GM15510 (cell line): ENCODE data around the gene SFXN2.

Experiments used
- POLR2A ChIP-seq: IDR thresholded peaks from 3 replicates; pipeline ENCODE4 v1.6.1; 2011; ENCODE audit warnings: borderline replicate concordance; ENCODE audit not compliant: insufficient read length; ENCODE audit errors: extremely low read depth

SFXN2 gene

DNA sequence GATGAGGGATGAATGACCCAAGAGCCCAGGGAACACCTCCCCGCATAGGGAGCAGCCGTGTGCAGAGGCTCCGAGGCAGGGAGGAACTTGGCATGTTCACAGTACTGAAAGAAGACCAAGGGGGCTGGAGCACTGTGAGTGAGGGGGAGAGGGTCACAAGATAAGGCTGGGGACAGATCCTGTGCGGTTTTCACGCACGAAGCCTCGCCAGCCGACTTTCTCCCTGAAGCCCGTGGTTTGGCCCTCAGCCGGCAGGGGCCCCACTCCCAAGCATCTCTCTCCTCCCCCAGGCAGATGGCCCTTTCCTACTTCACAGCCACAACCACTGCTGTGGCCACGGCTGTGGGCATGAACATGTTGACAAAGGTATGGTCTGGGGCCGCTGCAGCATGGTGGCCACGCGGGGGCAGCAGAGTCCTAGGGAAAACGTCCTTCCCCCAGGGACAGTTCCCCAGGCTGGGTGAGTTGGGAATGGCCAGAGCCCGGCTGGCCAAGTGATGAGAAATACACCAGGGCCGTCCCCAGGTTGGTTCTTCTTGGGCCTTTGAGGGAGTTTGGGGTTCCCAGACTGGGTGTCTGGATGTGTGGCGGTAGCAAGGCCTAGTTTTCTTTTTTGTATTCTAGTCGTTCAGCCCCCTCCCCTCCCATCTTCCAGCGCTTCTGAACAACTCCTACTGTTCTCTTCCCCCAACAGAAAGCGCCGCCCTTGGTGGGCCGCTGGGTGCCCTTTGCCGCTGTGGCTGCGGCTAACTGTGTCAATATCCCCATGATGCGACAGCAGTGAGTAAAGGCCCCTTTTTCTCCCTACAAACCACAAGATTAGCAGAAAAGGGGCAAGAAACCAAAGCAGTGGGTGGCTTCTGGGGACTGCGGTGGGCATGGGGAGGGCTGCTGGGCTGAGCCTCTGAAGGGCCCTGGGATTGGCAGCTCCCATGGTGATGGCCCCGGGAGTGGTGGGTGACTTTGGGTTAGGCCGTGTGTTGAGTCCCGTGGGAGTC, 14.9 kb downstream of the SFXN2 start:
- TF ChIP-seq POLR2A: no peak

DNA sequence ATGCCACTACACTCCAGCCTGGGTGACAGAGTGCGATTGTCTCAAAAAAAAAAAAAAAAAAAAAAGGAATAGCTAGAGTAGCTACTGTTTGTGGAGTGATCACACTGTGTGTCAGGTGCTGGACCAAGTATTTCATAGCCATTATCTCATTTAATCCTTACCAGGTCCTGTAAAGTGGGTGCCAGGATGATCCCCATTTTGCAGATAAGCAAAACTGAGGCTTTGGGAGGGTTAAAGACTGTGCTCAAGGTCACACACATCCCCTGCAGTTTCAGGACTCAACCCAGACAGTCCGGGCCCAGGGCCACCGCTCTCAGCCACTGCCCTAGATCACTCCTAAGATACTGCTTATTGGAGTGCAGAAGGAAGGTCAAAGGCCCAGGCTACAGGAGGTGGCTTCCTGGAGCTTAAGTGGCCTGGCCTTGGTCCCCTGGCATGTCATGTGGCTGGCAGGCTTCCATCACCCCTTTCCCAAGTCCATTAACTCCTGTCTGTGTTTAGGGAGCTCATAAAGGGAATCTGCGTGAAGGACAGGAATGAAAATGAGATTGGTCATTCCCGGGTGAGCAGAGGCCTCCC, 16.9 kb downstream of the SFXN2 start:
- no peak for TF ChIP-seq POLR2A

DNA sequence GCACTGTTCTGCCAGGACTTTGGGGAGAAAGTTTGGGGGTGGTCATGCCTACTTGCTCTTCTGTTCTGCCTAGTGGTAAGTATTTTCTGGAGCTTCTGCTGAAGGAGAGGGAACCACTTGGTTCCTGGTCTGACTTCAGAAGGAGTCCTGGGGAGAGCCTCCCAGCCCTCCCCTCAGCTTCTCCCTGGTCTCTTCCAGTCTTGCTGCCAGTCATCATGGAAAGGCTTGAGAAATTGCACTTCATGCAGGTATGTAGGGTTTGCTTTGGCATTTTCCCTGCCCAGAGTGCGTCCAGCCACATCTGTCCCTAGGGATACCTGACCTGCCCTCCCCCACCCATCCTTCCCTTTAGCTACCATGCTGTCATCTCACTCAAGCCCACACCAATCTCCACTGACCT, 18.2 kb downstream of the SFXN2 start:
- no peak for TF ChIP-seq POLR2A

DNA sequence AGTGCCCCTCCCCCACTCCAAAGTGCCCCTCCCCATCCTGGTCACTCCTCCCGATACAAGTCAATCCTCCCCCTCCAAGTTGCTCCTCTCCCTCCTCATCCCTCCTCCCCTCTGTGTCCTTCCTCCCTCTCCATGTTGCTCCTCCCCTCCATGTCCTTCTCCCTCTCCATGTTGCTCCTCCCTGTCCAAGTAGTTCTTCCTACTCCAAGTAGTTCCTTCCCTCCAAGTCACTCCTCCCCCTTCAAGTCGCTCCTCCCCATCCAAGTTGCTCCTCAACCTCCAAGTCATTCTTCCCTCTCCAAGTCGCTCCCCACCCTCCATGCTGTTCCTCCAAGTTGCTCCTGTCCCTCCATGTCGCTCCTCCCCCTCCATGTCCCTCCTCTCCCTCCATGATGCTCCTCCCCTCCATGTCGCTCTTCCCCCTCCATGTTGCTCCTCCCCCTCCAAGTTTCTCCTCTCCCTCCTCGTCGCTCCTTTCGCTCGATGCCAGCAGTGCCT, 20.7 kb downstream of the SFXN2 start:
- no peak for TF ChIP-seq POLR2A

DNA sequence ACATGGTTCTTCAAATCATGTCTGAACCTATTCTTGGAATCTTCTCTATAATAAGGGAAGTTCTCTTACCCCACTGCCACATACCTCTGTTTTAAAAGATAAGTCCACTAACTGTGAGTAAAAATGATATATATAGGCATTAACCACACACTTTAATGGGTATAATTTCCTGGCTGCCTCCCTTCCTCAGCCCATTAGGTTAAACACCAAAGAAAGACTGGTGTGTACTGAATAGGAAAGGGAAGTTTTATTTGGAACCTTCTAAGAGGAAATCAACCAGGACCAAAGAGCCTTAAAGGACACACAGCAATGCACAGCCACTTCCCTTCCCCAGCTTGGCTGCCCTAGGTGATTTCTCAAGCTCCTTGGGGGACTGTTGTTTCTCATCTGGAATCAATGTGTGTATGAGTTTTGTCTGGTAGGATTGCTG, 24.3 kb downstream of the SFXN2 start:
- TF ChIP-seq POLR2A: no peak

DNA sequence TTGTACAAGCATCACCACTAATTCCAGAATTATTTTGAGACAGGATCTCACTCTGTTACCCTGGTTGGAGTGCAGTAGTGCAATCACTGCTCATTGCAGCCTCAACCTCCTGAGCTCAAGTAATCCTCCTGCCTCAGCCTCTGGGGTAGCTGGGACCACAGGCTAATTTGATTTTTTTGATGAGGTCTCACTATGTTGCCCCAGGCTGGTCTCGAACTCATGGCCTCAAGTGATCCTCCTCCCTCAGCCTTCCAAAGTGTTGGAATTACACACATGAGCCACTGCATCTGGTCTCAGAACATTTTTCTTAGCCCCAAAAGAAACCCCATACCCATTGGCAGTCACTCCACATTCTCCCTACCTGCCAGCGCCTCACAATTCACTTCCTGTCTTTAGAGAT, 25.8 kb downstream of the SFXN2 start:
- no peak for TF ChIP-seq POLR2A

DNA sequence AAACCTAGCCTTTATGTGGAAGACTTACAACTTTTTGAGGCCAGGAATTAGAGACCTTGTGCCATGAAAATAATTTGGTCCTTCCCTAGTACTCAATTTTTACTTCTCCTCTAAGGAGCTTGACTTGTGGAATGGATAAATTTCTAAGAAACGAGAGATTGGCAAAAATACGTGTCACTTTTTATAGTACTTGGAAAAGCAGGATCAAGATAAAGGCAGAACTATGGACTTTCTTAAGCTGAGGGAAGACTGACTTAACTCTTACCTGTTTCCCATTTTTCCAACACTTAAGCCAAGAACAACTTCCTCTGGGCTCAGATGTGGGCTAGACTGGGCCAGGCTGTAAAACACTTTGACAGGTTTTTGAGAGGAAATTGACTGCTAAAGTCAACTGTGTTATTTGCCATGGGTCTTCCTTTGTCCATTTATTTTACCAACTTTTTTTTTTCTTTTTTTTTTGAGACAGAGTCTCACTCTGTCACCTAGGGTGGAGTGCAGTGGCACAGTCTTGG, 27.3 kb downstream of the SFXN2 start:
- no peak for TF ChIP-seq POLR2A

DNA sequence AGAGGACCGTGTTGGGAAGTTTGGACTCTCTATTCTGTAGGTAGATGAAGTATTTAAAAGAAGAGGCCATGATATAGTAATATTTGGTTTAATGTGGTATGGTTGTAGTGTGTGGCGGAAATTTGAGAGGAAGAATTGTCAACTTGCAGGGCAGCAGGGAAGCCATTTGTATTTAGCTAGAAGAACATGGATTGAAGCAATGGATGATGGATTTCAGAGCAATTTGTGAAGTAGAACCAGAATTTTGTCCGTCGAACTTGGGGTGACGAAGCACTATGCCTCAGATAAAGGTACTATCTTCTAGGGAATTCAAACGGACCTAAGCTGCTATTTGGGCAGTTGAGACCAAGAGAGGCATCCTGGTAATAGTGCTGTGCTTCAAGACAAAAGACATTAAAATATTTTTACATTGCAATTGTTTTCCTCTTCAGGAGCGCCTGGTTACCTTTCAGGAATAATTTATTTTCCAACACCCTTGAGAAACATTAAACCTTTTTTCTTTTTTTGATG, 28.7 kb downstream of the SFXN2 start:
- TF ChIP-seq POLR2A: no peak

DNA sequence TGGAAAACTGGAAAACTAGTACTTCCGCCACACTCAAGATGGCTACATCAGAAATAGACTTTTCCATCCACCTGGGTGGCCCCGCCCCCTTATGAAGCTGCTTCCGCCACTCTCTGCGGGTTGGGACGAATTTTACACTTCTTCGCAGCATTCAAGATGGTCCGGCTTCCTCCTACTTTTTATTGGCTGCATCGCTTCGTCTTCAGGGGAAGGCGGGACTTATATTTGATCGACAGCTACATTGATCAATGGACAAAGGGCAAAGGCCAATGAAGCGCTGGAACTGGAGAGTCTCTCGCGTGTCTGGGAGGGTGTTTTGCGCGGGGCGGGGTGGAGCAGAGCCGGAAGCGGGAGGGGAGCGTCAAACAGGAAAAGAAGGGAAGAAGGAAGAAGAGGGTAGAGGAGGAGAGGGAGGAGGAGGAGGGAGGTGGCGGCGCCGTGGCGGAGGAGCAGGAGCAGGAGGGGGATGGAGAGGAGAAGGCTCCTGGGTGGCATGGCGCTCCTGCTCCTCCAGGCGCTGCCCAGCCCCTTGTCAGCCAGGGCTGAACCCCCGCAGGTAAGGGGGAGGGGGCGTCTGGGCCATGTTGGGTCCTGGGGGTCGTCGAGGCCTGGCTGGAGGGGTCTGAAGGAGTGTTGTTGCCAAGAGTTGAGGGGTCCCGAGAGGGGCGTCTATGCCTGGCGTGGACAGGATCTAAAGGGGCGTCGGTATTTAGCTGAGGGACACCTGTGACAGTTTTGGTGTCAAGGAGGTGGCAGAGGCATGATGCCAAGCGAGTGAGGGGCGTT, 29.3 kb downstream of the SFXN2 start, which contains the start of gene WBP1L:
TSS of gene WBP1L (plus strand) at position 361 of the 786 bp plus-strand sequence. CDS start at position 467, 106 bp downstream.
- TF ChIP-seq POLR2A: peak; percentile 52

DNA sequence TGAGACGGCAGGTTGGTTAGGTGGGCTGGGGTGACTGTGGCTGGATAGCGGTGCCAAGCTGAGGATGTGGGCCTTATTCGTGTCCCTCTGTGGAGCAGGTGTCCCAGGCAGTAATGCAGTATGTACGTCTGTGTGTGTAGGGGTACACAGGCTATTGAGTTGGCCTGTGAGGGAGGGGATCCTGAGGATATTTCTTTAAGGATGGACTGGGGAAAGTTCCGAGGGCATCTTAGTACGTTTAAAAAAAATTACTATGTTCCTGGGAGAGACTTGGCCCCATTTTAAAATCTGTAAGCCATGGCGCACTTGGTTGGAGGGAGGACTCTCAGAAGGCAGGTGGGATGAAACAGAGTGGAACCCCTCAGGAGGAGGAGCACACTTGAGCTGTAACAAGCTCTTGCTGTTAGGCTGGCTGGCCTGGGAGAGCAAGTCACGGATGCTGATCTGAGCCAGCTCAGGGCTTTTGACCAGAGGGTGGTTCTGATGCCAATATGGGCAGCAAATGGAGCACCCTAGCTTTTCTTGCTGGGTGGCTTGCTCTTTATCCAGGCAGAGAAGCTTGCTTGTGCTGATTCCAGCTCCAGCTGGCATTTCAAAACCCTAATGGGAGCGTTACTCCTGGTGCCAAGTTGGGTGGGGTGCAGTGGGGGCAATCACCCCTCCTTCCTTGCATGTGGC, 30.1 kb downstream of the SFXN2 start:
- TF ChIP-seq POLR2A: no peak

DNA sequence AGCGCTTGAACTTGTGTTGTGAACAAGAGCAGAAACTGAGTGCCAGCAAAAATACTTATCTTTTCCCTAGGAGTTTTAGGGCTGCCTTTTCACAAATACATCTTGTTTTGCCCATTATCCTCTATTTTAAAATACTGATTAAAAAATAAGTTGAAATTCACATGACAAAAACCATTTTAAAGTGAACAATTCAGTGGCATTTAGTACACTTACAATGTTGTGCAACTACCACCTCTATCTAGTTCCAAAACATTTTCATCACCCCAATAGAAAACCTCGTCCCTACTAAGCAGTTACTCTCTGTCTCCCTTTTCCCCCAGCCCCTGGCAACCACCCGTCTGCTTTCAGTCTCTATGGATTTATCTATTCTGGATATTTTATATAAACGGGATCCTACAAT, 30.7 kb downstream of the SFXN2 start:
- no peak for TF ChIP-seq POLR2A

DNA sequence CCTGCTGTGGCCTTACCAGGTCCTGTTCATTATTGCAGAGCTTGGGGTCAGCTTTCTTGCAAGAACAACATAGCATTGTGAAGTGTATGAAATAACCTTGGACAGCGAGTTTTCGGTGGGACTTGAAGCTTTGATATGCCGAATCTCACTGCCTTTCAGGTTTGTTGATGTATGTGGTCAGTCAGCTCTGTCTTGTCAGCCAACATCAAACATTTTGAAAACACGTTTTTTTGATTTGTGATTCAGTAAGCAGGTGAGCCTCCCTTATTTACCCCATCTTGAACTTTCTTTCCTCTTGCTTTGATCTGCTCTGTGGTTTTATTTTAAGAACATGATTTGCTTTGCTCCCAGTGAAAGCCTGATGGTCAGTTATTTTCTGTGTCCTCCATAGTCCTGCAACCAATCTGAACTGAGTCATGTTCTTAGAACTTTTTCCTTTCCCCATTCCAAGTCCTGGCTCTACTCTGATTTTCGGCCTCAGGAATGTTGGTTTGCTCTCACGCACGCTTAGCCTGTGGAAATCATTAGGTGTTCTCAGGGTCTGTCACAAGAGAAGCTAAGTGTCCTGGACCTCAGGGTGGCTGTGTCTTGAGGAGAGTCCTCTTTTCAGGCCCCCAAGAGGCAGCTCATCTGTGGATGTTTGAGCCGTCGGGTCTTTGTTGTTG, 38.0 kb downstream of the SFXN2 start:
- TF ChIP-seq POLR2A: no peak

DNA sequence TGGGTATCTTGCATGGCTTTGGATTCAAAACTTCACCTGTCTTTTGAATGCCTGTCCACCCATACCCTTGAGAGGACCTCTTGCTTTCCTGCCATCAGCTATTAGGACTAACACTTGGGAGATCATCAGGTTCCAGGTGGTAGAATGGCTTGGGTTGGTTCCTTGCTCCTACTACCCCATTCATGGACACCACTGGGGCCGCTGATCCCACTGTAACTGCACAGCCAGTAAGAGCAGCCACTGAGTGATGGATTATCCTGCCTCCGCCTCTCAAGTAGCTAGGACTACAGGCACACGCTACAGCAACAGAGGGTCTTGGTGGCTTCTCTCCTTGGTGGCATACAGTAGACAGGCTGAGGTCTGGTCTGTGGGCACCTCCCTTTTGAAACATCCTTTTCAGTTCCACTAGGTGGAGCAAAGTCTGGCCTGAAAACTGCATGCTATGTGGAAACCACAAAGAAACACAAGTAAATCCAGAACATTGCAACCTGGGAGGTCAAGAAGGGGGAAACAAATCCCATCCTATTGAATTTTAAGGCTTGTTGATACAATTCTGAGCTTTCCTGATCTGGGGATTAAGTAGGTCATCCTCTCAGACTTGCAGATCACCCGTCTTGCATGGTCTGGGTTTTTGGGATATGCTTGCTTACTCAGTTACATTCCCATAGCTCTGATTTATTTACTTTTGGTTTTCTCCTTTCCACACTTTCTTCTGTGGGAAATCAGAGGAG, 38.7 kb downstream of the SFXN2 start:
- no peak for TF ChIP-seq POLR2A
